A549 (cell line): ENCODE data around the gene MARF1. TPM values are rescaled to one million over a fixed set of nuclear protein-coding genes. Genes with fewer than 3 reads are reported as not detected.

Source experiments
- ATAC-seq, 2 experiments: fragments of 200-7000 bp in 1 of 2; fragments of >200 bp in 1 of 2; cut with Nextera tagmentation in 1 of 2; cut with Tn5 transposase in 1 of 2; 3 replicates each; pipeline versions ENCODE4 v1.8.0 to v1.9.1; 2018 to 2020; ENCODE audit warnings: mild to moderate bottlenecking in 1 of 2, moderate library complexity in 1 of 2
- CTCF ChIA-PET: fragments of 300-600 bp; sonication (Branson Sonifier 250); formaldehyde crosslinking; extraction: SDS; loops from one replicate; lab custom pipeline; 2021; ENCODE audit warnings: antibody characterized with exemption, inconsistent platforms; lab: Yijun Ruan, JAX
- POLR2A ChIA-PET: fragments of 350-600 bp; formaldehyde crosslinking; extraction: SDS; loops from one replicate; lab custom pipeline; 2021; ENCODE audit warnings: antibody characterized with exemption, inconsistent platforms; lab: Yijun Ruan, JAX
- DNase-seq, 2 experiments: peaks; one replicate each; pipeline versions ENCODE4 v3.0.0 to v3.0.0-alpha.2; 2011 to 2016; ENCODE audit warnings: low read depth in 1 of 2, low spot score in 1 of 2
- FAIRE-seq: peaks from 2 replicates; lab custom pipeline; 2011; peaks lifted over from hg19 to GRCh38; lab: Jason Lieb, UNC
- H3K27ac ChIP-seq, 2 experiments: fragments of >200 bp; sonication (Bioruptor Twin); formaldehyde crosslinking; 3 replicates each; pipeline ENCODE4 v1.5.1; 2016 to 2017
- H3K4me1 ChIP-seq: fragments of >200 bp; sonication (Bioruptor Twin); formaldehyde crosslinking; 3 replicates; pipeline ENCODE4 v1.6.1; 2016
- H3K4me2 ChIP-seq: fragments of >200 bp; sonication (Bioruptor Twin); formaldehyde crosslinking; 3 replicates; pipeline ENCODE4 v1.6.1; 2016
- H3K4me3 ChIP-seq: fragments of >200 bp; sonication (Bioruptor Twin); formaldehyde crosslinking; 3 replicates; pipeline ENCODE4 v1.5.1; 2016
- H3K9me3 ChIP-seq: fragments of >200 bp; sonication (Bioruptor Twin); formaldehyde crosslinking; 3 replicates; pipeline ENCODE4 v1.6.1; 2016
- BCL3 ChIP-seq: fragments of >200 bp; sonication (Bioruptor Twin); formaldehyde crosslinking; IDR thresholded peaks from 3 replicates; pipeline ENCODE4 v1.6.1; 2016
- BHLHE40 ChIP-seq: IDR thresholded peaks from 2 replicates; pipeline ENCODE4 v1.6.1; 2012; ENCODE audit warnings: low read depth, low read length, inconsistent platforms
- CBX2 ChIP-seq: fragments of 200-600 bp; sonication (generic); IDR thresholded peaks from 2 replicates; pipeline ENCODE4 v1.6.1; 2016; ENCODE audit warnings: low read depth, mild to moderate bottlenecking, borderline replicate concordance
- CEBPB ChIP-seq, 2 experiments: fragments of >200 bp in 1 of 2; sonication (Bioruptor Twin) in 1 of 2; formaldehyde crosslinking in 1 of 2; IDR thresholded peaks; 2 replicates each; pipeline ENCODE4 v1.6.1; 2012 to 2016
- CHD4 ChIP-seq: fragments of 200-600 bp; sonication (generic); IDR thresholded peaks from 2 replicates; pipeline ENCODE4 v1.6.1; 2016; ENCODE audit warnings: antibody characterized with exemption, mild to moderate bottlenecking, borderline replicate concordance
- CTCF ChIP-seq: fragments of >200 bp; sonication (Bioruptor Twin); formaldehyde crosslinking; IDR thresholded peaks from 3 replicates; pipeline ENCODE4 v1.5.1; 2016
- GATA3 ChIP-seq: IDR thresholded peaks from 2 replicates; pipeline ENCODE4 v1.6.1; 2012; ENCODE audit warnings: borderline replicate concordance
- HDAC2 ChIP-seq: fragments of 200-600 bp; sonication (generic); IDR thresholded peaks from 2 replicates; pipeline ENCODE4 v1.6.1; 2016
- HEYL ChIP-seq: fragments of 250-450 bp; sonication (Bioruptor Pico); IDR thresholded peaks from 2 replicates; pipeline ENCODE4 v1.8.0; 2021; ENCODE audit warnings: mild to moderate bottlenecking, moderate library complexity
- HOXA7 ChIP-seq: fragments of 250-450 bp; sonication (Bioruptor Pico); IDR thresholded peaks from 2 replicates; pipeline ENCODE4 v1.5.0; 2020; ENCODE audit warnings: mild to moderate bottlenecking, moderate library complexity
- KDM5A ChIP-seq: fragments of 200-600 bp; sonication (generic); IDR thresholded peaks from 2 replicates; pipeline ENCODE4 v1.6.1; 2016; ENCODE audit warnings: antibody characterized with exemption, mild to moderate bottlenecking
- MAX ChIP-seq: IDR thresholded peaks from 2 replicates; pipeline ENCODE4 v1.6.1; 2012
- MAZ ChIP-seq: fragments of 150-350 bp; IDR thresholded peaks from 2 replicates; pipeline ENCODE4 v1.6.1; 2014; ENCODE audit warnings: antibody characterized with exemption, low read depth, low read length, borderline replicate concordance
- MYC ChIP-seq: IDR thresholded peaks from 2 replicates; pipeline ENCODE4 v1.6.1; 2012; ENCODE audit warnings: mild to moderate bottlenecking, inconsistent platforms, low read length, improper control_type of control experiment, borderline replicate concordance
- PBX3 ChIP-seq: IDR thresholded peaks from 2 replicates; pipeline ENCODE4 v1.6.1; 2012
- POLR2A ChIP-seq: IDR thresholded peaks from 2 replicates; pipeline ENCODE4 v1.6.1; 2012; ENCODE audit warnings: mild to moderate bottlenecking, low read length
- RAD21 ChIP-seq, 2 experiments: fragments of >200 bp in 1 of 2; sonication (Bioruptor Twin) in 1 of 2; formaldehyde crosslinking in 1 of 2; IDR thresholded peaks in 1 of 2; conservative IDR thresholded peaks in 1 of 2; 2 replicates in 1 of 2; 3 replicates in 1 of 2; pipeline ENCODE4 v1.6.1; 2012 to 2018; ENCODE audit warnings: inconsistent platforms in 1 of 2
- RCOR1 ChIP-seq: fragments of 150-350 bp; IDR thresholded peaks from 2 replicates; pipeline ENCODE4 v1.6.1; 2014; ENCODE audit warnings: antibody characterized with exemption, low read length, low read depth
- RFX5 ChIP-seq: fragments of 450-650 bp; IDR thresholded peaks from 2 replicates; pipeline ENCODE4 v1.7.1; 2014; ENCODE audit warnings: antibody characterized with exemption, mild to moderate bottlenecking, moderate library complexity
- SMC3 ChIP-seq: fragments of >200 bp; sonication (Bioruptor Twin); formaldehyde crosslinking; IDR thresholded peaks from 3 replicates; pipeline ENCODE4 v1.6.1; 2018; ENCODE audit warnings: inconsistent platforms
- USF2 ChIP-seq: fragments of 450-650 bp; IDR thresholded peaks from 2 replicates; pipeline ENCODE4 v1.6.1; 2014; ENCODE audit warnings: antibody characterized with exemption
- ZFP36 ChIP-seq: fragments of 450-650 bp; IDR thresholded peaks from 2 replicates; pipeline ENCODE4 v1.6.1; 2014; ENCODE audit warnings: borderline replicate concordance; ENCODE audit not compliant: partially characterized antibody
- ZSCAN20 ChIP-seq: fragments of 250-450 bp; sonication (Bioruptor Pico); IDR thresholded peaks from 2 replicates; pipeline ENCODE4 v1.8.0; 2022; ENCODE audit warnings: mild to moderate bottlenecking, moderate library complexity
- WGBS: methylation state at CpG from one replicate; pipeline ENCODE4 v1.1.6; 2017; ENCODE audit errors: missing lambda C conversion rate; 5-methylcytosine and 5-hydroxymethylcytosine counted together
- polyA plus RNA-seq, 4 experiments: library from polyadenylated mRNA; depleted of rRNA in 3 of 4; stranded (reverse); fragments of >200 nt; fragmentation: RNase III in 1 of 4; extraction: RNeasy Plus Mini Kit Qiagen cat#74134 plus additional on column Dnase treatment in 1 of 4; gene quantifications; 2 replicates in 3 of 4; 3 replicates in 1 of 4; pipeline ENCODE4 v1.2.3, GENCODE V29; 2011 to 2017

The MARF1 gene
- polyA plus RNA-seq, 2 of the 4 experiments (the other 2 are of a cell fraction): 11.6 to 28.2 TPM

- no peak for TF ChIP-seq MAX
- TF ChIP-seq HDAC2: no peak
- no peak for TF ChIP-seq KDM5A
- TF ChIP-seq CBX2: no peak
- no peak for TF ChIP-seq POLR2A
- TF ChIP-seq RFX5: no peak
- TF ChIP-seq CHD4: no peak
Measured at GRCh38 chr16:15616475-15617165, 26.3 kb downstream of the MARF1 start (continued).

- H3K4me1 ChIP-seq: 0 out of 3 replicates have a peak, but pooled peaks cover 4% of the 10 kb centered on the region
- no peak overlapping the region for H3K4me3 ChIP-seq
- ATAC-seq: no peak
- TF ChIP-seq ZSCAN20 (CRISPR knock-in tag) (no peak), CBX2 (no peak), CEBPB (IDR thresholded peaks at IDR 0.05) (no peak)
- no peak for FAIRE-seq
- no peak for DNase-seq
- H3K27ac ChIP-seq: no peak overlapping the region
- ChIA-PET POLR2A (no interaction called here), CTCF (interaction anchor here (1.1 to 1.3 kb wide), 2 partner anchors 18 to 188 kb away, joined by 3 read pairs; no protein-coding TSS in a partner anchor)
- WGBS: 92% methylated on average over 4 of the region's 4 CpGs
- H3K4me2 ChIP-seq: no peak overlapping the region
- no peaks in the 10 kb centered on the region for H3K9me3 ChIP-seq
Measured at GRCh38 chr16:15616012-15616411, 26.9 kb downstream of the MARF1 start.

- Histone ChIP-seq H3K9me3 (no peaks in the 10 kb centered on the region), H3K4me2 (no peak overlapping the region), H3K4me3 (no peak overlapping the region), H3K27ac (no peak overlapping the region), H3K4me1 (0 out of 3 replicates have a peak, but pooled peaks cover 4% of the 10 kb centered on the region)
- ChIA-PET CTCF (interaction anchor here (0.6 to 1.5 kb wide), 2 partner anchors 45 to 54 kb away, joined by 3 to 4 read pairs; no protein-coding TSS in a partner anchor), POLR2A (no interaction called here)
- DNase-seq (no peak), ATAC-seq (no peak), FAIRE-seq (no peak)
- TF ChIP-seq SMC3: no peak
- TF ChIP-seq BHLHE40: no peak
- TF ChIP-seq ZSCAN20 (CRISPR knock-in tag): no peak
- no peak for TF ChIP-seq RFX5
- TF ChIP-seq MAZ: no peak
- TF ChIP-seq HEYL (CRISPR knock-in tag): no peak
- TF ChIP-seq ZFP36: no peak
- no peak for TF ChIP-seq MYC
- TF ChIP-seq GATA3: no peak
- TF ChIP-seq KDM5A: no peak
- TF ChIP-seq RCOR1: no peak
- no peak for TF ChIP-seq CTCF
- TF ChIP-seq HOXA7 (CRISPR knock-in tag): no peak
- no peak for TF ChIP-seq PBX3
- TF ChIP-seq BCL3: no peak
- no peak for TF ChIP-seq USF2
- TF ChIP-seq RAD21 (conservative IDR thresholded peaks at IDR 0.05 in 1 of 2, IDR thresholded peaks at IDR 0.05 in 1 of 2): no peak
- 82% methylated on average over 4 of the region's 4 CpGs for WGBS
Measured at GRCh38 chr16:15613676-15614075, 29.3 kb downstream of the MARF1 start.
